Stimulated activated naive B cell treated with anti-CD40 and anti-IgM and Interleukin-4, amounts not matched to agents 10 μg/mL and 1 μg/mL and 100 μg/mL, for 72 hours (primary cell): ENCODE results near the gene APCDD1.

Source experiments
- ATAC-seq, 2 donors: fragments of 150-1000 bp; cut with Tn5 transposase; replicated peaks; 2 replicates each; pipeline ENCODE4 v1.10.0; 2021; ENCODE audit warnings: moderate library complexity in 1 of 2
- DNase-seq: peaks from one replicate; pipeline ENCODE4 v3.0.0; 2021
- H3K27ac Mint-ChIP-seq: one replicate; pipeline ENCODE4 v1.8.0; 2022; ENCODE audit warnings: mild to moderate bottlenecking, mixed read lengths
- H3K27me3 Mint-ChIP-seq, 2 donors: one replicate each; pipeline ENCODE4 v1.8.0; 2022; ENCODE audit warnings: mixed read lengths in 2 of 2
- H3K36me3 Mint-ChIP-seq, 2 donors: one replicate each; pipeline ENCODE4 v1.8.0; 2022; ENCODE audit warnings: mixed read lengths in 2 of 2, mild to moderate bottlenecking in 1 of 2
- H3K4me1 Mint-ChIP-seq, 2 donors: one replicate each; pipeline ENCODE4 v1.8.0; 2022; ENCODE audit warnings: mixed read lengths in 2 of 2, mild to moderate bottlenecking in 1 of 2
- H3K4me3 Mint-ChIP-seq, 2 donors: one replicate each; pipeline ENCODE4 v1.8.0; 2022; ENCODE audit warnings: mild to moderate bottlenecking in 2 of 2, mixed read lengths in 2 of 2, moderate library complexity in 1 of 2
- H3K9me3 Mint-ChIP-seq, 2 donors: one replicate each; pipeline ENCODE4 v1.8.0; 2022; ENCODE audit warnings: mixed read lengths in 2 of 2, mild to moderate bottlenecking in 1 of 2

APCDD1 gene

DNA sequence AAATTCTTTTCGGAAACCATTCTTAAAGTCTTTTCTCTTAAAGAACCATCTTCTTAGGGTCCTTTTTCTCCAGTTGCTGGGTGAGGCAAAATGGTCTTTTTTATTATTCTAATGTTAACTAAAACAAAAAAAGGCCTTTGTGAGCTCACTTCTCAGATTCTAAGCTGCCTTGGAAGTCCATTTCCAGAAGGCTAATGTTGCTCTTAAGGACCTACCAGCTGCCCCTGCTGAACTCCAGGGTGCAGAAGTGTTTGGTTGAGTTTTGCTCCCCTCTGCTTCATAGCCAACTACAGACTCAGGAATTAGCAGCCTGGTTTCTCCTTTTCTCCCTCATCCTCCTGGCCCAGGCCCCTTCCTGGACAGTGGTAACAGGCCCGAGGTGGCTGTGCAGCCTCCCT, 23.4 kb downstream of the APCDD1 start:
- Mint-ChIP-seq H3K9me3 (no peaks in the 10 kb centered on the region), H3K4me1 (peaks cover 59 to 84% of the 10 kb centered on the region in 2 donors), H3K36me3 (peaks cover 11 to 25% of the 10 kb centered on the region in 2 donors), H3K27me3 (no peaks in the 10 kb centered on the region), H3K27ac (peak overlapping the region; percentile 77), H3K4me3 (peak overlapping the region in 1 of 2 donors; percentile 25)
- DNase-seq (no peak), ATAC-seq (no peak)

DNA sequence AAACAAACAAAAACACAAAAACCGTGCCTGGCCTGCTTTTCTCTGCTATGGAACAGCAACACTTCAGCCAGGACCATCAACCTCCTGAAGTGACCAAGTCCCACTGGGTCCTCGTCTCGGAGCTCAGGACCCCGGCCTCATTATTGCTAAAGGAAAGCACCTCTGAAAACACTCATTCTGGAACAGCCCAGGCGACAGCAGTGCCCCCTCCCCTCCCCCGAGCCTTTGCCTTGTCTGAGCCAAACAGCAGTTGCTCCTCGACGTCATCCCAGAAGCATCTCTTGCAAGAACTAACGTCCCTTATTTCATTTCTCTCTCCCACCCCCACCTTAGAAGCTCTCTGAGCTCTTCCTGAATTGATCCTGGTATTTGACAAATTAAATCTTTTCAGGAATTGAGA, 27.4 kb downstream of the APCDD1 start:
- ATAC-seq (no peak), DNase-seq (no peak)
- no peaks in the 10 kb centered on the region for H3K9me3 Mint-ChIP-seq
- H3K27me3 Mint-ChIP-seq = no peaks in the 10 kb centered on the region
- peaks cover 8 to 16% of the 10 kb centered on the region in 2 donors for H3K36me3 Mint-ChIP-seq
- peak overlapping the region; percentile 92 for H3K27ac Mint-ChIP-seq
- H3K4me3 Mint-ChIP-seq = peak overlapping the region; percentile 36 to 54
- peaks cover 66 to 90% of the 10 kb centered on the region in 2 donors for H3K4me1 Mint-ChIP-seq

DNA sequence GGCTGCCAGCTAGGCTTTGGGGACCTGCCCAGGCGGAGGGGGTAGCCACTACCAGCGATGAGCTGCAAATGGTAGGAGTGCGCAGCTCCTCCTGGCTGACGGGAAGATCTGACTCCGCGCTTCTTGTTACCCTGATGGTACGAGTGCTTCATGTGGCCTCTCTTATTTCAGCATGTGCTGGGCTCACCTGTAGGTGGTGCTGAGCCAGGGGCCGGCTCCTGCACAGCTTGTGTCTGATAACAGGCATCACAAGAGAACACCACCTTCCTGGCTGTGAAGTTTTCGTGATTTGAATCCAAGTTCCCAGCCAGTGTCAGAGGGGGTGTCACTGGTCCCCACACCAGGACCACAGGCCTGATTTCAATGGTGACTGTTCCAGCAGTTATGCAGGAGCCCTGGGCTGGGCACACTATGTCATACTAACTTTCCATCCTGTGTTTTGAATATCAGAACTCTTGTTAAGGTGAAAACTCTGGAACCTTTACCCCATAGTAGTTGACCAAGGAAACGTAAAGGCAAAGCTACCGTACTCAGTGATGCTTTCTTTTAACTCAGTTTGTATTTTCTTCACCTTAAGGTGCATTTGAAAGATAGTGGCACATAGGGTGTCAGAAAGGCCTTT, 28.0 kb downstream of the APCDD1 start:
- Mint-ChIP-seq H3K4me3 (peak overlapping the region; percentile 29 to 54), H3K36me3 (peaks cover 8 to 16% of the 10 kb centered on the region in 2 donors), H3K27ac (peak overlapping the region; percentile 92), H3K9me3 (no peaks in the 10 kb centered on the region), H3K4me1 (peaks cover 60 to 90% of the 10 kb centered on the region in 2 donors), H3K27me3 (no peaks in the 10 kb centered on the region)
- ATAC-seq = peak; percentile 33 to 41
- no peak for DNase-seq

DNA sequence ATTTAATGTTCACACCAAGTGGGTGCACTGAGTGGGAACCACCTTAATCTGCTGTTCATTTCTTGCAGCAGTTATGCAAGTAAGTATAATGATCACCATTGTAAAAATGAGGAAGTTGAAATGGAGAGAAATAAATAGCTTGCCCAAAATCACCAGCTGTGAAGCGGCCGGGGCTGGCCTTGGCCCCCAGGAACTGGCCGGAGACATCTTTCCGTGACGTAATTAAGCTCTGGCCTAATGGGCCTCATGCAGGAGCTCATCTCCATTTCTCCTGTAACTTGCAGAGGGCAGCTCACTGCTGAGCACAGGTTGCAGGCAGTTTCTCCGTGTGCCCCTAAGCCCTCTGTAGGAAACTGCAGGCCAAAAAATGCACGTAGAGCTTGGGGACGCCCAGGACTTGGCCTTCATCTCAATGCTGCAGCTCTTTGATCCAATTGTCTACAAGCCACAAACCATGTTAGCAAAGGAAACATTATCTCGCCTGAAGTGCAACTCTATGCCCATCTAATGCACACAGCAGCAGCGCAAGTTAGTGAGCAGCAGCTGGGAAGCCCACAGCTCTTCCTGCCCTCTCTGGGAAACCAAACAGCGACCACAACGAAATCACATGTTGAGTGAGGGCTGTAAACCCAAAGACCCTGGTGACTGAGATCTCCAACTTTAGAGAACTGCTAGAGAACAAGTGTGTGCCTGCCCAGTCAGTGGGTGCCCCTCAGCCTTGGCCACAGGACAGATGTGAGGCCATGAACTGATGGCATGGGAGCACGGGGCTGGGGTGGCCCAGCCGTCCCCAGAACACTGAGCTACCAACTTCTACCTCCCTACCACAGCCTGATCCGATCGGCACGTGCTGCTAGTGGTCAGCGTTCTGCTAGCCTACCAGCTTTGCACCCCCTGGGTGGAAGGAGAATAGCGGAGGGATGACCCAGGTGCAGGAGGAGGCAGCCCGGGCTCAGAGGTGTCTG, 28.8 kb downstream of the APCDD1 start:
- Mint-ChIP-seq H3K27ac (peak overlapping the region; percentile 92), H3K9me3 (no peaks in the 10 kb centered on the region), H3K4me3 (peak overlapping the region; percentile 29 to 54), H3K4me1 (peaks cover 56 to 84% of the 10 kb centered on the region in 2 donors), H3K27me3 (no peaks in the 10 kb centered on the region), H3K36me3 (peaks cover 6 to 15% of the 10 kb centered on the region in 2 donors)
- peak; percentile 78 to 81 for ATAC-seq
- DNase-seq = peak; percentile 56

DNA sequence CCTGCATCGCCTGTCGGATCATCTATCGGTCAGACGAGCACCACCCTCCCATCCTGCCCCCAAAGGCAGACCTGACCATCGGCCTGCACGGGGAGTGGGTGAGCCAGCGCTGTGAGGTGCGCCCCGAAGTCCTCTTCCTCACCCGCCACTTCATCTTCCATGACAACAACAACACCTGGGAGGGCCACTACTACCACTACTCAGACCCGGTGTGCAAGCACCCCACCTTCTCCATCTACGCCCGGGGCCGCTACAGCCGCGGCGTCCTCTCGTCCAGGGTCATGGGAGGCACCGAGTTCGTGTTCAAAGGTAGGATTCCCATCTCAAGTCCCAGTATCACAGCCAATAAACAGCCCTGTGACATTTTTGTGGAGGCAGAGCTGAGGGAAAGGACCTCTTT, 31.0 kb downstream of the APCDD1 start:
- DNase-seq (no peak), ATAC-seq (no peak)
- H3K4me3 Mint-ChIP-seq = no peak overlapping the region
- H3K27ac Mint-ChIP-seq = no peak overlapping the region
- peaks cover 3 to 16% of the 10 kb centered on the region in 2 donors for H3K36me3 Mint-ChIP-seq
- H3K27me3 Mint-ChIP-seq = no peaks in the 10 kb centered on the region
- H3K4me1 Mint-ChIP-seq = peaks cover 47 to 76% of the 10 kb centered on the region in 2 donors
- no peaks in the 10 kb centered on the region for H3K9me3 Mint-ChIP-seq

DNA sequence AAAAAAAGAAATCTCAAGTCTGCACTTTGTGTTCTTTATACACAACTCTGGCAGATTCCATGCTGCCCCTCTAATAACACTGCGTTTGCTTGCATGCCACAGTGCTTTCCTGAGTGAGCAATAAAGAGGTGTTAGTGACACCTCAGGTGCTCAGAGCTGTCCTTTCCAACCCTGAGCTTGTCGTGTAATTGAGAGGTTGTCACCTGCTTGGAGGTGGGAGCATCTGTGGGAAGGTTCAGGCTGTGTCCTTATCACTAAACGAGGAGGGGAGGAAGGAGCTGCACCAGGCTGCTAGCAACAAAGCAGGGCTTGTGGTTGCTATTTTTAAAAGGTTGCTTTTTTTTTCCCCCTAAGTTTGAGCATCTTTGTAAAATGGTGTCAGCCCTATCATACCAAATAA, 31.9 kb downstream of the APCDD1 start:
- ATAC-seq (no peak), DNase-seq (no peak)
- Mint-ChIP-seq H3K27ac (no peak overlapping the region), H3K4me1 (peaks cover 49 to 75% of the 10 kb centered on the region in 2 donors), H3K4me3 (no peak overlapping the region), H3K9me3 (peaks cover 0 to 1% of the 10 kb centered on the region in 2 donors), H3K27me3 (no peaks in the 10 kb centered on the region), H3K36me3 (peaks cover 3 to 13% of the 10 kb centered on the region in 2 donors)

DNA sequence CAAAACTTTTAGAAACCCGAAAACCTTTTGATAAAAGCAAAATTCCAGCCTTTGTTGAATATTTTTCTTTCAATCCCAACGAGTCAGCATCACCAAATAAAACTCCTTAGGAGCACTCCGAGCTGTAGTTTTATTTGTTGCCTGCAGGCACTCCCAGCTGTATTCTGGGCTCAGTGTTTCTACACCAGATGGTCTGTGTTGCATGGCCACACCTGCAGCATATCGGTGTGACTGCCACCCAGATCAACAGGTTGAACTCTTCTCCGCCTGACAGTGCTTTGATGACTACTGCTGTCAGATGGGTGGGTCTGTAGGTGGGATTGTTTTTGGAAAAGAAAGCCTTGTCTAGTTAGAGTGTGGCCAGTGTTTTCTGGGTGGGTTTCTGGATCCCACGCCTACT, 32.7 kb downstream of the APCDD1 start:
- Mint-ChIP-seq H3K36me3 (peaks cover 3 to 12% of the 10 kb centered on the region in 2 donors), H3K9me3 (peaks cover 0 to 1% of the 10 kb centered on the region in 2 donors), H3K27me3 (no peaks in the 10 kb centered on the region), H3K27ac (no peak overlapping the region), H3K4me1 (peaks cover 43 to 67% of the 10 kb centered on the region in 2 donors), H3K4me3 (no peak overlapping the region)
- ATAC-seq (no peak), DNase-seq (no peak)

DNA sequence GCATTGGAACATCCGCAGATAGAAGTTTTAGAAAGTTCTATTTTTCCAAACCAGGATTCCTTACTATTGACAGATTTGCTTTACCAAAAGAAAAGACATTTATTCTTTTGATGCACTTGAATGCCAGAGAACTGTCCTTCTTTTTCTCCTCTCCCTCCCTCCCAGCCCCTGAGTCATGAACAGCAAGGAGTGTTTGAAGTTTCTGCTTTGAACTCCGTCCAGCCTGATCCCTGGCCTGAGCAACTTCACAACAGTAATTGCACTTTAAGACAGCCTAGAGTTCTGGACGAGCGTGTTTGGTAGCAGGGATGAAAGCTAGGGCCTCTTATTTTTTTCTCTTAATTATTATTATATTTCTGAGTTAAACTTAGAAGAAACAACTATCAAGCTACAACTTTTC, 33.6 kb downstream of the APCDD1 start:
- Mint-ChIP-seq H3K4me1 (peaks cover 35 to 58% of the 10 kb centered on the region in 2 donors), H3K9me3 (peaks cover 0 to 1% of the 10 kb centered on the region in 2 donors), H3K36me3 (peaks cover 3 to 12% of the 10 kb centered on the region in 2 donors), H3K27ac (no peak overlapping the region), H3K4me3 (no peak overlapping the region), H3K27me3 (no peaks in the 10 kb centered on the region)
- ATAC-seq (no peak), DNase-seq (no peak)

DNA sequence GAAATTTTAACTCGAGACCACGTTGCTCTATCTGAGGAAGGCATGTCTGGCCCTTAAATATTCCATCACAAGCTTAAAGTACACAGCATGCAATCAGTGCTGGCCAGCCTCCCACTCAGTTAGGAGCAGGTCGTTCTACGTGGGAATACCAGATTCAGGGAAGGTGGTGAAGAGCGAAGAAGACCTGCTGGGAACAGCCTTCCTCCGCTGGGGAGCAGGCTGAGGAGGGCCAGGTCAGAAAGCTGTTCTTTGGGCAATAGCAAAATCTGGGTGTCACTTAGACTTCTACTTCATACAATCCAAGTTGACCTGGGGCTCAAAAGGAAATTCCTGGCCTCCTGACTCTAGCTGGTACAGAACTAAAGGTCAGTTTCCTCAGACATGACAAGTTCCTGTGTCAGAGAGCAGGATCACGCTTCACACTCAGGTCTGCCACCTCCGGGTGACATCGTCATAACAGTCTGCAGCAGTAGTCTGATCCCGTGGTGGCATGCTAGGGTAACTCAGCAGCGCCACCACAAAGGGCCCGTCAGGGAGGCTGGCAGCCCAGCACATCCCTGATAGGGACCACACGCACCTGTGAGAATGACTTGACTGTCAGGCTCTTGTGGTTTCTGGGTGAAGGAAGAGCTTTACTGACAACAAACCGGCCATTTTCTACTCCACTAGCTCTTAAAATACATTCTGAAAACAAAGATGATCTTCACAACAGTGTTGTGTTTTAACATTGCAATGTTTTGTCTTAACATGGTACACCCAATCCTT, 36.1 kb downstream of the APCDD1 start:
- Mint-ChIP-seq H3K9me3 (peaks cover 0 to 1% of the 10 kb centered on the region in 2 donors), H3K36me3 (peaks cover 2 to 9% of the 10 kb centered on the region in 2 donors), H3K4me3 (peak overlapping the region in 1 of 2 donors; percentile 47), H3K27ac (peak overlapping the region; percentile 86), H3K27me3 (no peaks in the 10 kb centered on the region), H3K4me1 (peaks cover 16 to 36% of the 10 kb centered on the region in 2 donors)
- ATAC-seq (peak; percentile 100), DNase-seq (peak; percentile 85)

DNA sequence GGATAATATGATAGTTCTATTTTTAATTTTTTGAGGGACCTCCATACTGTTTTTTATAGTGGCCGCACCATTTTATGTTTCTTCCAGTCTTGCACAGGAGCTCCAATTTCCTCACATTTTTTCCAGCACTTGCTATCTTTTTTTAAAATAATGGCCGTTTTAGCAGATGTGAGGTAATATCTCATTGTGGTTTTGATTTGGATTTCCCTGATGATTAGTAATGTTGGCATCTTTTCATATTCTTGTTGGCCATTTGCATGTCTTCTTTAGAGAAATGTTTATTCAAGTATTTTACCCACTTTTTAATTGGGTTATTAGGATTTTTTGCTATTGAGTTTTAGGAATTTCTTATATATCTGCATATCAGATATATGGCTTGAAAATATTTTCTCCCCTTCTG, 41.5 kb downstream of the APCDD1 start:
- DNase-seq (no peak), ATAC-seq (no peak)
- Mint-ChIP-seq H3K36me3 (no peaks in the 10 kb centered on the region), H3K4me1 (peaks cover 5 to 8% of the 10 kb centered on the region in 2 donors), H3K27me3 (no peaks in the 10 kb centered on the region), H3K27ac (no peak overlapping the region), H3K4me3 (no peak overlapping the region), H3K9me3 (peaks cover 0 to 3% of the 10 kb centered on the region in 2 donors)

DNA sequence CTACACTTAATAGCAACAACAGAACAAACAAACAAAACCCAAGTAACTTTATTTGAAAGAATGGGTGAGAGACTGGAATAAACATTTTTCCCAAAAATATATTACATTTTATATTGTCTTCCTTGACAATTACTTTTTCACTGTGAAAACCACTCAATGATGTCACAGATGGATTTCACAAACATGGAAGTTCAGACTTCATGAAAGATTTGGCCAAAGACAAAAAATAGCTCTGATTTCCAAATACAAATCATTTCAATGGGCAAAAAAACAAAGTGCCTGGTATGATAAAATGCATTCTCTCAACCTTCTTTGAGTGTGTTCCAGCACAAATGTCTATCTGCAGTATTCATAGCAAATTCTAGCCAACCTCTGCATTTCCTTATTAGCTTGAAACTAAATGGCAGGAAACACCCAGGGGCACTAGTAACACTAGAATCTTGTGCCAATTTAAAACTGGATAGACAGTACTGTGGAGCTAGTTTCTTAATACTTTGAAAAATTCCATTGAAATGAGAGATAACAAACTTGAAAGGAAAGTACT, 42.8 kb downstream of the APCDD1 start:
- Mint-ChIP-seq H3K4me1 (peaks cover 3 to 5% of the 10 kb centered on the region in 2 donors), H3K27me3 (no peaks in the 10 kb centered on the region), H3K9me3 (peaks cover 0 to 3% of the 10 kb centered on the region in 2 donors), H3K27ac (no peak overlapping the region), H3K4me3 (no peak overlapping the region), H3K36me3 (no peaks in the 10 kb centered on the region)
- no peak for ATAC-seq
- no peak for DNase-seq

DNA sequence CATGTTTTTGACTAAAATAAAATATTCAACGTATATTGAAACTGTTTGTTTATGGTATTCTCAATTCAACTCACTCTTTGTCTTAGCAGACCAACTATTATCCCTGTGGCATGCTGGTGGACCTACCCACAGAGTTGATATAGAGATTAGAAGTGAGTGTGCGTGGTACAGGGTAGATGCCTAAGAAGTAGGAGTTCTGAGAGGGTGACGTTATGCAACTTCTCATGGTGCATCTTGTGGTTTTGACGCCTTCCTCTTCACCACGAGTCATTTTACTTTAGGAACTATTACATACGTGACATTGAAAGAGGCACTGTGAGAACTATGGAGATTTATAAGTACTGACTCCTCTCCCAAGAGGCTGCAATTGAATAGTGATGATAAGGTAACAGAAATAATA, 44.8 kb downstream of the APCDD1 start:
- Mint-ChIP-seq H3K9me3 (peaks cover 0 to 3% of the 10 kb centered on the region in 2 donors), H3K27me3 (peaks cover 6% of the 10 kb centered on the region in 2 donors), H3K27ac (no peak overlapping the region), H3K4me3 (no peak overlapping the region), H3K36me3 (no peaks in the 10 kb centered on the region), H3K4me1 (peaks cover 3 to 5% of the 10 kb centered on the region in 2 donors)
- ATAC-seq (peak; percentile 44 to 75), DNase-seq (no peak)

DNA sequence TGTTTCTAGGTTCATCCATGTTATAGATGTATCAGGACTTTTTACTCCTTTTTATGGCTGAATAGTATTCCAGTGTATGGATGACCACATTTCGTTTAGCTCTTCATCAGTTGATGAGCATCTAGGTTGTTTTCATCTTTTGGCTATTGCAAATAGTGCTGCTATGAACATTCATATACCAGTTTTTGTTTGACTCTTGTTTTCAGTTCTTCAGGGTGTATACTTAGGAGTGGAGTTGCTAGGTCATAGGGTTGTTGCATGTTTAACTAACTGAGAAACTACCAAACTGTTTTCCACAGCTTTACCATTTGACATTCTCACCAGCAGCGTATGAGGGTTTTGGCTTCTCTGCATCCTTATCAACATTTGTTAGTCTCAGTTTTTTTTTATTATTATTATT, 45.6 kb downstream of the APCDD1 start:
- Mint-ChIP-seq H3K4me1 (peaks cover 3 to 5% of the 10 kb centered on the region in 2 donors), H3K36me3 (peaks cover 0 to 4% of the 10 kb centered on the region in 2 donors), H3K27me3 (peaks cover 6 to 10% of the 10 kb centered on the region in 2 donors), H3K9me3 (peaks cover 0 to 7% of the 10 kb centered on the region in 2 donors), H3K4me3 (no peak overlapping the region), H3K27ac (no peak overlapping the region)
- DNase-seq (no peak), ATAC-seq (no peak)

DNA sequence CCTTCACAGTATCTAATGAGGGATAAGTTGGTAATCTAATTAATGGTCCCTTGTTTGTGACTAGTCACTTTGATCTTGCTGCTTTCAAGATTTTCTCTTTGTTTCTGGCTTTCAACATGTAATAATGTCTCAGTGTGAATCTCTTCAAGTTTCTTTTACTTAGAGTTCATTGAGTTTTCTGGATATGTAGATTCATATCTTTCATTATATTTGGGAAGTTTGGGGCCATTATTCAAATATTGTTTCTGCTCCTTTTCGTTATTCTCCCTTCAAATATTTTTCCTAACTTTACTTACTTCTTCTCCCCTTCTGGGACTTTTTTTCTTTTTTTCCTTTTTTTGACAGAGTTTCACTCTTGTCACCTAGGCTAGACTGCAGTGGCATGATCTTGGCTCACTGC, 50.3 kb downstream of the APCDD1 start:
- Mint-ChIP-seq H3K4me3 (no peak overlapping the region), H3K27me3 (peaks cover 6 to 15% of the 10 kb centered on the region in 2 donors), H3K4me1 (no peaks in the 10 kb centered on the region), H3K36me3 (peaks cover 5 to 9% of the 10 kb centered on the region in 2 donors), H3K27ac (peak overlapping the region; percentile 44), H3K9me3 (peaks cover 0 to 16% of the 10 kb centered on the region in 2 donors)
- ATAC-seq (no peak), DNase-seq (no peak)
